HG03469 (cell line): ENCODE measurements around the gene PCDHB16.
"Not testable (repeated sequence)": the region's sequence is repeated elsewhere in the genome, so short reads cannot be mapped to it uniquely, and the experiment has no call there.

ENCODE experiments used
- ATAC-seq: cut with Tn5 transposase; IDR thresholded peaks from one replicate; pipeline ENCODE4 v1.9.1; 2021; ENCODE audit warnings: mild to moderate bottlenecking, moderate library complexity, moderate number of reproducible peaks; ENCODE audit not compliant: unreplicated experiment

The PCDHB16 gene

DNA sequence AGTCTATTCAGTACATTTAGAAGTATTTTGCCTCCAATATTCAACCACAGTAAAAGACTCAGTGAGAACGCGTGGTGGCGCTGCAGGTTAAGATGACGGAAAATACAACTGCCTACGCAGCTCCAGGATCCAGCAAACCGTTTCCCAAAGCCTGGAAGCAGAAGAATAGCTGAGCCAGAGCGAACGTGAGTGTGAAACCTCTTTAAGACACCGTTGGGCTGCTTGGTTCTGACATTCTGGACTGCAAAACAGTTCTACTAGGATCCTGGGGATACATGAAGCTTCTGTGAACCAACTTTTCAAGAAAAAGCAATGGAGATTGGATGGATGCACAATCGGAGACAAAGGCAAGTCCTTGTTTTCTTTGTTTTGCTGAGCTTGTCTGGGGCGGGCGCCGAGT lies at the start of gene PCDHB16:
PCDHB16 (plus strand) TSS at position 140 of the 400 bp plus-strand sequence; CDS start at position 313, 173 bp downstream.
- ATAC-seq = no peak

DNA sequence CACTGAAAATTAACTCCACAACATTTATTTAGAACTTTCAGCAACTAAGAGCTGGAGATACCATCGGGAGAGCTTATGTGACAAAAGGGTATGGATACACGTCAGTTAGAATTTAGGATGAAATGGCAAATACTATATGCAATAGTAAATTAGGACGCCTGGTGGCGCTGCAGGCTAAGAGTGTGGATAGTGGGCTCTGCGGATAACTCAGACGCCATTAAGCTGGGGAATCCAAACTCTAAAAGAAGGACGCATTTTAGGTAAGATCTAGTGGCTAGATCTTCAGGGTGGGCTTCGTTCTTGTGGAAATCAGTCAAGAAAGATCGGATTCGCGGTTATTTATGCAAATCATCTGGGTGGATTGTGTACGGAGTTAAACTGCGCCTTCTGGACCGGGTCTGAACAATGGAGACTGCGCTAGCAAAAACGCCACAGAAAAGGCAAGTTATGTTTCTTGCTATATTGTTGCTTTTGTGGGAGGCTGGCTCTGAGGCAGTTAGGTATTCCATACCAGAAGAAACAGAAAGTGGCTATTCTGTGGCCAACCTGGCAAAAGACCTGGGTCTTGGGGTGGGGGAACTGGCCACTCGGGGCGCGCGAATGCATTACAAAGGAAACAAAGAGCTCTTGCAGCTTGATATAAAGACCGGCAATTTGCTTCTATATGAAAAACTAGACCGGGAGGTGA lies 47.0 kb upstream of the PCDHB16 start, which contains the start of gene PCDHB5:
PCDHB5 (plus strand) TSS at position 177 of the 688 bp plus-strand sequence; CDS start at position 406, 229 bp downstream.
- no peak for ATAC-seq

DNA sequence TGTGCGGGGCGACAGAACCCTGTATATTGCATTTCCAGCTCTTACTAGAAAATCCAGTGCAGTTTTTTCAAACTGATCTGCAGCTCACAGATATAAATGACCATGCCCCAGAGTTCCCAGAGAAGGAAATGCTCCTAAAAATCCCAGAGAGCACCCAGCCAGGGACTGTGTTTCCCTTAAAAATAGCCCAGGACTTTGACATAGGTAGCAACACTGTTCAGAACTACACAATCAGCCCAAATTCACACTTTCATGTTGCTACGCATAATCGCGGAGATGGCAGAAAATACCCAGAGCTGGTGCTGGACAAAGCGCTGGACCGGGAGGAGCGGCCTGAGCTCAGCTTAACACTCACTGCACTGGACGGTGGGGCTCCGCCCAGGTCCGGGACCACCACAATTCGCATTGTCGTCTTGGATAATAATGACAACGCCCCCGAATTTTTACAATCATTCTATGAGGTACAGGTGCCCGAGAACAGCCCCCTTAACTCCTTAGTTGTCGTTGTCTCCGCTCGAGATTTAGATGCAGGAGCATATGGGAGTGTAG lies 46.4 kb upstream of the PCDHB16 start:
- ATAC-seq = no peak

DNA sequence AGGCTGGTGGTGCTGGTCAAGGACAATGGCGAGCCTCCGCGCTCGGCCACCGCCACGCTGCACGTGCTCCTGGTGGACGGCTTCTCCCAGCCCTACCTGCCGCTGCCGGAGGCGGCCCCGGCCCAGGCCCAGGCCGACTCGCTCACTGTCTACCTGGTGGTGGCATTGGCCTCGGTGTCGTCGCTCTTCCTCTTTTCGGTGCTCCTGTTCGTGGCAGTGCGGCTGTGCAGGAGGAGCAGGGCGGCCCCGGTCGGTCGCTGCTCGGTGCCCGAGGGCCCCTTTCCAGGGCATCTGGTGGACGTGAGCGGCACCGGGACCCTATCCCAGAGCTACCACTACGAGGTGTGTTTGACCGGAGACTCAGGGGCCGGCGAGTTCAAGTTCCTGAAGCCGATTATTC lies 44.8 kb upstream of the PCDHB16 start:
- ATAC-seq = not testable (repeated sequence)

DNA sequence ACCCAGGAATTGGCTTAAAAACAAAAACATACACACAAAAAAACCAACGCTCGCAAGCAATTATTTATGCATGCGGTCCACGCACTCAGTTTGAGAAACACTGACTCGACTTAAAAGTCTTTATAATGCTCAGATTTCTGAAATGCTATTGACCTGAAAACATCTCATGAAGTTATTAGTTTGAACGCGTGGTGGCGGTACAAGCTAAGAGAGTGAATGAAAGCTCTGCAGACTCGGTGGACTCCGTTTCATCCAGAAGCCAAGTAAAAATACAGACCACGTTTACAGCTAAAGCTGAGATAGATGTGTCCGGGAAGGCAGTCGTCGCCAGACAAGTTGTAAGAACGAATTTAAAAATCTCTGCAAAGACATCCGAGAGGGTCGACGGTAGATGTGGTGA lies 32.4 kb upstream of the PCDHB16 start, which contains the start of gene PCDHB6:
PCDHB6 (plus strand) TSS at position 246 of the 400 bp plus-strand sequence. CDS start 201 bp downstream, outside the sequence.
- no peak for ATAC-seq

DNA sequence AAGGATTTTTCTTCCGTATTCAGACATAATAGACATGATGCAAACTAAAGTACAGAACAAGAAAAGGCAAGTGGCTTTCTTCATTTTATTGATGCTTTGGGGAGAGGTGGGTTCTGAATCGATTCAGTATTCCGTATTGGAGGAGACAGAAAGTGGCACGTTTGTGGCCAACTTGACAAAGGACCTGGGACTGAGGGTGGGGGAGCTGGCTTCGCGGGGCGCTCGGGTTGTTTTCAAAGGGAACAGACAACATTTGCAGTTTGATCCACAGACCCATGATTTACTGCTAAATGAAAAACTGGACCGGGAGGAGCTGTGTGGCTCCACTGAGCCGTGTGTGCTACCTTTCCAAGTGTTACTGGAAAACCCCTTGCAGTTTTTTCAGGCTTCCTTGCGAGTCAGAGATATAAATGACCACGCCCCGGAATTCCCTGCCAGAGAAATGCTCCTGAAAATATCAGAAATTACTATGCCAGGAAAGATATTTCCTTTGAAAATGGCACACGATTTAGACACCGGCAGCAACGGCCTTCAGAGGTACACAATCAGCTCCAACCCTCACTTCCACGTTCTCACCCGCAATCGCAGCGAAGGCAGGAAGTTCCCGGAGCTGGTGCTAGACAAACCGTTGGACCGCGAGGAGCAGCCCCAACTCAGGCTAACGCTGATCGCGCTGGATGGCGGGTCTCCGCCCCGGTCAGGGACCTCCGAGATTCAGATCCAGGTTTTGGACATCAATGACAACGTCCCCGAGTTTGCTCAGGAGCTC lies 31.8 kb upstream of the PCDHB16 start:
- no peak for ATAC-seq

DNA sequence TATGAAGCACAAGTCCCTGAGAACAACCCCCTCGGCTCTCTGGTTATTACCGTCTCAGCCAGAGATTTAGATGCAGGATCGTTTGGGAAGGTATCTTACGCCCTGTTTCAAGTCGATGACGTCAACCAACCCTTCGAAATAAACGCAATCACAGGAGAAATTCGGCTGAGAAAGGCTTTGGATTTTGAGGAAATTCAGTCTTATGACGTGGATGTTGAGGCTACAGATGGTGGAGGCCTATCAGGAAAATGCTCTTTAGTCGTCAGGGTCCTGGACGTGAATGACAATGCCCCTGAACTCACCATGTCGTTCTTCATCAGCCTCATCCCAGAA lies 31.2 kb upstream of the PCDHB16 start:
- no peak for ATAC-seq

DNA sequence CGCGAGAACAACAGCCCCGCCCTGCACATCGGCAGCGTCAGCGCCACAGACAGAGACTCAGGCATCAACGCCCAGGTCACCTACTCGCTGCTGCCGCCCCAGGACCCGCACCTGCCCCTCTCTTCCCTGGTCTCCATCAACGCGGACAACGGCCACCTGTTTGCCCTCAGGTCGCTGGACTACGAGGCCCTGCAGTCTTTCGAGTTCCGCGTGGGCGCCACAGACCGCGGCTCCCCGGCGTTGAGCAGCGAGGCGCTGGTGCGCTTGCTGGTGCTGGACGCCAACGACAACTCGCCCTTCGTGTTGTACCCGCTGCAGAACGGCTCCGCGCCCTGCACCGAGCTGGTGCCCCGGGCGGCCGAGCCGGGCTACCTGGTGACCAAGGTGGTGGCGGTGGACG lies 30.6 kb upstream of the PCDHB16 start:
- ATAC-seq = not testable (repeated sequence)

DNA sequence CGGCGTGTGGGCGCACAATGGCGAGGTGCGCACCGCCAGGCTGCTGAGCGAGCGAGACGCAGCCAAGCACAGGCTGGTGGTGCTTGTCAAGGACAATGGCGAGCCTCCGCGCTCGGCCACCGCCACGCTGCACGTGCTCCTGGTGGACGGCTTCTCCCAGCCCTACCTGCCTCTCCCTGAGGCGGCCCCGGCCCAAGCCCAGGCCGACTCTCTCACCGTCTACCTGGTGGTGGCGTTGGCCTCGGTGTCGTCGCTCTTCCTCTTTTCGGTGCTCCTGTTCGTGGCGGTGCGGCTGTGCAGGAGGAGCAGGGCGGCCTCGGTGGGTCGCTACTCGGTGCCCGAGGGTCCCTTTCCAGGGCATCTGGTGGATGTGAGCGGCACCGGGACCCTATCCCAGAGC lies 30.1 kb upstream of the PCDHB16 start:
- ATAC-seq = not testable (repeated sequence)

DNA sequence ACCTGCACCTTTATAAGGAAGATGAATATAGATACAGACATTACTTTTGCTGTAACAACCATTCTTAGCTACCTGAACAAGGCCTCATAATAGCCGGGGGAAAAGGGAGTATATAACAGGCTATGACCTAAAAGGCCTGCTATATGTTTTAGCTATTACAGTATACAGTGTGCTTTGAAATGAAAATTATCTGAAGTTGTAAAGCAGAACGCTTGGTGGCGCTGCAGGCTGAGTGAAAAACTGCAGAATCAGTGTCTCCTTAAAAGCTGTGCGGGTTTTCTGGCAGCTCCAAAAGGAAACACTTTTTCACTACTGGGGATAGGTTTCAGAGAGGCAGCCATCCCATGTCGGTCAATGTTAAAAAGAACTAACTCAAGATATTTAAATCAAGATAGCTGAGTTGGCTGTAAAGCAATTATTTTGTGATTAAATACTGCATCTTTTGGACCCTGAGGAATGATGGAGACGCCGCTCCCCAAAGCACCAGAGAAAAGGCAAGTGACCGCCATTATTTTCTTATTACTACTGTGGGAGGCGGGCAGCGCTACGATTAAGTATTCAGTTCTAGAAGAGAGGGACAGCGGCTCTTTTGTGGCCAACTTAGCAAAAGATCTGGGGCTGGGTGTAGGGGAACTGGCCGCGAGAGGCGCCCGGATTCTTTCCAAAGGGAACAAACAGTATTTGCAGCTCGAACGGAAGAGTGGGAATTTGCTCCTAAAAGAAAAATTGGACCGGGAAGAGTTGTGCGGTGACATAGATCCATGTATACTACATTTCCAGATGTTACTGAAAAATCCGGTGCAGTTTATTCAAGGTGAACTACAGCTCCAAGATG lies 26.4 kb upstream of the PCDHB16 start:
- no peak for ATAC-seq

DNA sequence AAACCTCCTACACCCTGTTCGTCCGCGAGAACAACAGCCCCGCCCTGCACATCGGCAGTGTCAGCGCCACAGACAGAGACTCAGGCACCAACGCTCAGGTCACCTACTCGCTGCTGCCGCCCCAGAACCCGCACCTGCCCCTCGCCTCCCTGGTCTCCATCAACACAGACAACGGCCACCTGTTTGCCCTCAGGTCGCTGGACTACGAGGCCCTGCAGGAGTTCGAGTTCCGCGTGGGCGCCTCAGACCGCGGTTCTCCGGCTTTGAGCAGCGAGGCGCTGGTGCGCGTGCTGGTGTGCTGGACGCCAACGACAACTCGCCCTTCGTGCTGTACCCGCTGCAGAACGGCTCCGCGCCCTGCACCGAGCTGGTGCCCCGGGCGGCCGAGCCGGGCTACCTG lies 24.8 kb upstream of the PCDHB16 start:
- not testable (repeated sequence) for ATAC-seq

DNA sequence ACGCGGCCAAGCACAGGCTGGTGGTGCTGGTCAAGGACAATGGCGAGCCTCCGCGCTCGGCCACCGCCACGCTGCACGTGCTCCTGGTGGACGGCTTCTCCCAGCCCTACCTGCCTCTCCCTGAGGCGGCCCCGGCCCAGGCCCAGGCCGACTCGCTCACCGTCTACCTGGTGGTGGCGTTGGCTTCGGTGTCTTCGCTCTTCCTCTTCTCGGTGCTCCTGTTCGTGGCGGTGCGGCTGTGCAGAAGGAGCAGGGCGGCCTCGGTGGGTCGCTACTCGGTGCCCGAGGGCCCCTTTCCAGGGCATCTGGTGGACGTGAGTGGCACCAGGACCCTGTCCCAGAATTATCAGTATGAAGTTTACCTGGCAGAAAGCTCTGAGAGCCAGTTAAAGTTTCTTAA lies 24.3 kb upstream of the PCDHB16 start:
- not testable (repeated sequence) for ATAC-seq

DNA sequence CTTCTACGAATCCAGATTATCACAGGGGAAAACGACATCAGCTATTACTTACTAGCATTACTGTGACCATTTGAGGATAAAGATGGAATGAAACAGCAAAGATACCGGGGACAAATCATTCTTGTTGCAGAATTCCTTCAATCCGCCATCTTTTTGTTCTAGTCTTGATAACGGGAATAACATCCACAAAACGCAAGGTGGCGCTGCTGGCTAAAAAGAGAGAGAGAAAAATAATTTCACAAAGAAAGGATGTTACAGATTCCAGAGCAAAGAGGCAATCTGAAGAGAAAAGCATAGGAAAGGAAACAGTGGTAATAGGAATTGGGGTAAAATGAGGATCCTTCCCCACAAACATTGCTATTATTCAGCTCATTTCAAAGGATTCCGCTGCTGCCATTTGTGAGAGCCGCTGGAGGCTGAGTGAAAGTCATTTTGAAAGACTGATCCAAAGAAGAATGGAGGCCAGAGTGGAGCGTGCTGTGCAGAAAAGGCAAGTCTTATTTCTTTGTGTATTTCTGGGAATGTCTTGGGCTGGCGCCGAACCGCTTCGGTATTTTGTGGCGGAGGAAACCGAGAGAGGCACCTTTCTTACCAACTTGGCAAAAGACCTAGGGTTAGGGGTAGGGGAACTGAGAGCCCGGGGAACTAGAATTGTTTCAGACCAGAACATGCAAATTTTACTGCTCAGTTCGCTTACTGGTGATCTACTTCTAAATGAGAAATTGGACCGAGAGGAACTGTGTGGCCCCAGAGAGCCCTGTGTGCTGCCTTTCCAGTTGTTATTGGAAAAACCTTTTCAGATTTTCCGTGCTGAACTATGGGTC lies 9.6 kb upstream of the PCDHB16 start, which contains the start of gene PCDHB7:
PCDHB7 (plus strand) TSS at position 264 of the 824 bp plus-strand sequence; CDS start at position 456, 192 bp downstream.
- no peak for ATAC-seq

DNA sequence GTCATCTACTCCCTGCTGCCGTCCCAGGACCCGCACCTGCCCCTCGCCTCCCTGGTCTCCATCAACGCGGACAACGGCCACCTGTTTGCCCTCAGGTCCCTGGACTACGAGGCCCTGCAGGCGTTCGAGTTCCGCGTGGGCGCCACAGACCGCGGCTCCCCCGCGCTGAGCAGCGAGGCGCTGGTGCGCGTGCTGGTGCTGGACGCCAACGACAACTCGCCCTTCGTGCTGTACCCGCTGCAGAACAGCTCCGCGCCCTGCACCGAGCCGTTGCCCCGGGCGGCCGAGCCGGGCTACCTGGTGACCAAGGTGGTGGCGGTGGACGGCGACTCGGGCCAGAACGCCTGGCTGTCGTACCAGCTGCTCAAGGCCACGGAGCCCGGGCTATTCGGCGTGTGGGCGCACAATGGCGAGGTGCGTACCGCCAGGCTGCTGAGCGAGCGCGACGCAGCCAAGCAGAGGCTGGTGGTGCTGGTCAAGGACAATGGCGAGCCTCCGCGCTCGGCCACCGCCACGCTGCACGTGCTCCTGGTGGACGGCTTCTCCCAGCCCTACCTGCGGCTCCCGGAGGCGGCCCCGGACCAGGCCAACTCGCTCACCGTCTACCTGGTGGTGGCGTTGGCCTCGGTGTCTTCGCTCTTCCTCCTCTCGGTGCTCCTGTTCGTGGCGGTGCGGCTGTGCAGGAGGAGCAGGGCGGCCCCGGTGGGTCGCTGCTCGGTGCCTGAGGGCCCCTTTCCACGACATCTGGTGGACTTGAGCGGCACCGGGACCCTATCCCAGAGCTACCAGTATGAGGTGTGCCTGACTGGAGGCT lies 7.7 kb upstream of the PCDHB16 start:
- ATAC-seq = not testable (repeated sequence)

DNA sequence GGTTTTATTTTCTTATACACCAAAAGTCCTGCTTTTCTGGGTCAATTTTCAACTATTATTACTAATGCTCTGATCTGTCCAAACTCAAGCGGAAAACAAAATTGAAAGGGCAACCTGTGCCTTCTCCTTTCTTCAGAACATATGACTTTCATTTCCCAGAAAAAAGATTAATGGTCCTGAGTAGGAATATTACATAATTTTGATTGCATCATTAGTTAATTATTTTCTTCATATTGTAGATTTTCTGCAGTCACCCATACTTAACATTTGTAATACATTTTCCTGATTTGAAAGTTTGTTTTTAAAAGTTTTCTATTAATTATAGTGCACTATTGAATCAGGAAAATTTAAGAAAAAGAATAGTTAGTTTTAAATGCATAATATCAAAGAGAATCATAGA lies 6.3 kb upstream of the PCDHB16 start:
- no peak for ATAC-seq

DNA sequence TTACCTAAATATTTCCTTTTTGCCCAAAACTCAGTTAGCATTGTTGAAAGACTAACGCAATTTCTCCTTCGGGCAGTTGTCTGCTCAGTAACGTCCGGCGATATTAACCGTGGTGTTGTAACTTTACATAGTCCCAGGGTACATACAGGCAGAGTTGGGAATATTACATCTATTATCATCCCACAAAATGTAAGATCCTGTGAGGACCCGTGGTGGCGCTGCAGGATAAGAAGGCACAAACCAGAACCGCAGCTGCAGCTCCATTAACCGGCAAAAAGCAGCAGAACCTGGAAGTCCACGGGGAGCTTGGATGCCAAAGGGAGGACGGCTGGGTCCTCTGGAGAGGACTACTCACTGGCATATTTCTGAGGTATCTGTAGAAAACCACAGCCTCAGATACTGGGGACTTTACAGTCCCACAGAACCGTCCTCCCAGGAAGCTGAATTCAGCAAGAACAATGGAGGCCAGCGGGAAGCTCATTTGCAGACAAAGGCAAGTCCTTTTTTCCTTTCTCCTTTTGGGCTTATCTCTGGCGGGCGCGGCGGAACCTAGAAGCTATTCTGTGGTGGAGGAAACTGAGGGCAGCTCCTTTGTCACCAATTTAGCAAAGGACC lies 4.5 kb upstream of the PCDHB16 start, which contains the start of gene PCDHB8:
PCDHB8 (plus strand) TSS at position 214 of the 615 bp plus-strand sequence; CDS start at position 459, 245 bp downstream.
- ATAC-seq = not testable (repeated sequence)

DNA sequence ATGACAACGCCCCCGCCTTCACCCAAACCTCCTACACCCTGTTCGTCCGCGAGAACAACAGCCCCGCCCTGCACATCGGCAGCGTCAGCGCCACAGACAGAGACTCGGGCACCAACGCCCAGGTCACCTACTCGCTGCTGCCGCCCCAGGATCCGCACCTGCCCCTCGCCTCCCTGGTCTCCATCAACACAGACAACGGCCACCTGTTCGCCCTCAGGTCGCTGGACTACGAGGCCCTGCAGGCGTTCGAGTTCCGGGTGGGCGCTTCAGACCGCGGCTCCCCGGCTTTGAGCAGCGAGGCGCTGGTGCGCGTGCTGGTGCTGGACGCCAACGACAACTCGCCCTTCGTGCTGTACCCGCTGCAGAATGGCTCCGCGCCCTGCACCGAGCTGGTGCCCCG lies 2.8 kb upstream of the PCDHB16 start:
- ATAC-seq = not testable (repeated sequence)

DNA sequence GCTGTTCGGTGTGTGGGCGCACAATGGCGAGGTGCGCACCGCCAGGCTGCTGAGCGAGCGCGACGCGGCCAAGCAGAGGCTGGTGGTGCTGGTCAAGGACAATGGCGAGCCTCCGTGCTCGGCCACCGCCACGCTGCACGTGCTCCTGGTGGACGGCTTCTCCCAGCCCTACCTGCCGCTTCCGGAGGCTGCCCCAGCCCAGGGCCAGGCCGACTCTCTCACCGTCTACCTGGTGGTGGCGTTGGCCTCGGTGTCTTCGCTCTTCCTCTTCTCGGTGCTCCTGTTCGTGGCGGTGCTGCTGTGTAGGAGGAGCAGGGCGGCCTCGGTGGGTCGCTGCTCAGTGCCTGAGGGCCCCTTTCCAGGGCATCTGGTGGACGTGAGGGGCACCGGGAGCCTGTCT lies 2.3 kb upstream of the PCDHB16 start:
- ATAC-seq = not testable (repeated sequence)
